ENCODE results near the gene MSANTD1. TPM values are rescaled to one million over a fixed set of nuclear protein-coding genes. Genes with fewer than 3 reads are reported as not detected.

Gene MSANTD1
- total and polyA plus RNA-seq, 9 donors, result 0.15 to 1.4 (median 0.87) TPM

DNA sequence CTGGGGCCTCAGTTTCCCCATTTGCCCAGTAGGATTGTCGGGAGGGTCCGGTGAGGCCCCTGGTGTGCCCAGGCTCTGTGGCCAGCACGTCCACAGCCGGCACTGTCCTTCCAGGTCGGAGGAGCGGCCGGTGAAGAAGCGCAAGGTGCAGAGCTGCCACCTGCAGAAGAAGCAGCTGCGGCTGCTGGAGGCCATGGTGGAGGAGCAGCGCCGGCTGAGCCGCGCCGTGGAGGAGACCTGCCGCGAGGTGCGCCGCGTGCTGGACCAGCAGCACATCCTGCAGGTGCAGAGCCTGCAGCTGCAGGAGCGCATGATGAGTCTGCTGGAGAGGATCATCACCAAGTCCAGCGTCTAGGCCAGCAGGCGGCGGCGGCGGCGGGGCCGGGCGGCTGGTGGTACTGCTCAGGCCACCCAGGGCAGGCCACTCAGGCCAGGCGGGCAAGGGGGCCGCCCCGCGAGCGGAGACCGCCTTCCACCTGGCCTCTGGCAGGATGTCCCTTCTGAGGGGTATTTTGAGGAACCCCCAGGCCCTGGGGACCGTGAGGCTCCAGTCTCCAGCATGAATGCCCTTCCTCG is 6.7 kb downstream of the MSANTD1 start:
- Histone ChIP-seq H3K4me1 (ENCODE audit: insufficient read depth) (peaks cover 1% of the 10 kb centered on the region), H3K4me3 (no peak overlapping the region), H3K9me3 (no peaks in the 10 kb centered on the region), H3K27me3 (no peaks in the 10 kb centered on the region), H3K27ac (no peak overlapping the region), H3K36me3 (no peaks in the 10 kb centered on the region)
- 93 to 97% (median 94%) methylated on average over 31 to 36 of the region's 36 CpGs for WGBS, 3 donors
- DNase-seq, result peak in 2 of 5 donors; percentile 12 to 17
- intact Hi-C loops (cut with DNase I), result no loop called here
- TF ChIP-seq, protein P1, sequence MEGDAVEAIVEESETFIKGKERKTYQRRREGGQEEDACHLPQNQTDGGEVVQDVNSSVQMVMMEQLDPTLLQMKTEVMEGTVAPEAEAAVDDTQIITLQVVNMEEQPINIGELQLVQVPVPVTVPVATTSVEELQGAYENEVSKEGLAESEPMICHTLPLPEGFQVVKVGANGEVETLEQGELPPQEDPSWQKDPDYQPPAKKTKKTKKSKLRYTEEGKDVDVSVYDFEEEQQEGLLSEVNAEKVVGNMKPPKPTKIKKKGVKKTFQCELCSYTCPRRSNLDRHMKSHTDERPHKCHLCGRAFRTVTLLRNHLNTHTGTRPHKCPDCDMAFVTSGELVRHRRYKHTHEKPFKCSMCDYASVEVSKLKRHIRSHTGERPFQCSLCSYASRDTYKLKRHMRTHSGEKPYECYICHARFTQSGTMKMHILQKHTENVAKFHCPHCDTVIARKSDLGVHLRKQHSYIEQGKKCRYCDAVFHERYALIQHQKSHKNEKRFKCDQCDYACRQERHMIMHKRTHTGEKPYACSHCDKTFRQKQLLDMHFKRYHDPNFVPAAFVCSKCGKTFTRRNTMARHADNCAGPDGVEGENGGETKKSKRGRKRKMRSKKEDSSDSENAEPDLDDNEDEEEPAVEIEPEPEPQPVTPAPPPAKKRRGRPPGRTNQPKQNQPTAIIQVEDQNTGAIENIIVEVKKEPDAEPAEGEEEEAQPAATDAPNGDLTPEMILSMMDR (IDR thresholded peaks at IDR 0.05), result no peak
- TF ChIP-seq POLR2A (IDR thresholded peaks at IDR 0.05) (no peak), EP300 (IDR thresholded peaks at IDR 0.05) (no peak)

DNA sequence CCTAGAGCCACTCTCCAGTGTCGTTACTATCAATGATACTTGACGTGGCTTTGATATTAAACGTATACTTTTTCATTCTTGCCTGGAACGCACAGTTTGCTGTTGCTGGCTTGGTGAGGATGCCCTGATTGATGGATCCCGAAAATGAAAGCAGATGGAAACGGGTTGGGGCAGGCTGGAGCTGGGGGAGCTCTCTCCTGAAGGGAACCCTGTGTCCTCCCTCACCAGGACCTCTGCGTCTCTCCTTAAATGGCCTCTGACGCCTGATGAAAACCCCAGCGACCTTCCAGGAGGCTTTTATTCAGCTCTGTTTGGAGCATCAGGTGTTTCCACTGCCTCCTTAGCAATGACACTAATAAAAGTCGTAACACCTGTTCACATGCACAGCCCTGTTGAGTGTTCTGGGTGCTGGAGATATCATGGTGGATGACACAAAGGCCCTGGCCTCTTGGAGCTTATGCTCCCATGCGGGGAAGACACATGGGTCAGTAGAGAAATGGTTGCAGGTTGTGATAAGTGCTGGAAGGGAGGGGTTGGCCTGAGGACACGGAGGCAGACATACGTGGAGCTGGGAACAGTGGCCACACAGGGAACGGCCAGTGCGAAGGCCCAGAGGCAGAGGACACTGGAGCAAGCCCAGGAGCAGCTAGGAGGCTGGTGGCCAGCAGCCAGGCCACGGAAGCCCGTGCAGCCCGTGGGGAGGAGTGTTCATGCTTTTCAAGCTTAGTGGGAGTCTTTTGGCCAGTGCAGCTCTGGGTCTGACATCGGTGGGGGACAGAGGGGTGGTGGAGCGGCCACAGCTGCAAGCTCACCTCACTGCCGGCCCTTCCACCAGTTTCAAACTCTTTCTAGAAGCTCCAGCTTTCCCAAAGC is 7.5 kb downstream of the MSANTD1 start:
- WGBS, 3 donors, result 80 to 89% (median 84%) methylated on average over 21 of the region's 21 CpGs
- no peaks in the 10 kb centered on the region for H3K36me3 ChIP-seq
- no peak for TF ChIP-seq EP300 (IDR thresholded peaks at IDR 0.05)
- TF ChIP-seq POLR2A (IDR thresholded peaks at IDR 0.05), result no peak
- TF ChIP-seq, protein P1 (IDR thresholded peaks at IDR 0.05), result no peak
- peaks cover 1% of the 10 kb centered on the region for H3K4me1 ChIP-seq (ENCODE audit: insufficient read depth)
- intact Hi-C loops (cut with DNase I), result no loop called here
- no peaks in the 10 kb centered on the region for H3K27me3 ChIP-seq
- H3K27ac ChIP-seq, result no peak overlapping the region
- no peak overlapping the region for H3K4me3 ChIP-seq
- DNase-seq, result no peak
- no peaks in the 10 kb centered on the region for H3K9me3 ChIP-seq

DNA sequence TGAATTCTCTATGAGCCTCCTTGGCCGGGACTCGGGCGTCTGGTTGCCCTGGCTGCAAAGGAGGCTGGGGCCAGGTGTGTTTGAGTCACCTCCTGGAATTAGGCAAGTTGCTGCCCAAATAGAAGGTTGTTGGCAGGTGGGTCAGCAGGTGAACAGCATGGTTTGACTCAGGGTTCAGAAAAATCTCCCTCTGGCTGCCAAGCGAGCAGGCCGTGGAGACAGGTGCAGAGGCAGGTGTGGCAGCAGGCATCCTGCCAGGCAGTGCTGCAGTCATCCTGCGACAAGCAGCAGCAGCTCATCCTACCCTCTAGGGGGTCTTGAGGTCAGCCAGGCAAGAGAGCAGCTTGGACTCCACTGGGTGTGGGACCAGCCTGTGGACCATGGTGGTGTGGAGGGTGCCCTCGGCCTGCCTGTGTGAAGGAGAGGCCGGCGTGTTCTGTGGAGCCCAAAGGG is 8.2 kb downstream of the MSANTD1 start:
- Histone ChIP-seq H3K27ac (no peak overlapping the region), H3K4me3 (no peak overlapping the region), H3K9me3 (no peaks in the 10 kb centered on the region), H3K36me3 (no peaks in the 10 kb centered on the region), H3K27me3 (no peaks in the 10 kb centered on the region), H3K4me1 (ENCODE audit: insufficient read depth) (peaks cover 1% of the 10 kb centered on the region)
- intact Hi-C loops (cut with DNase I), result no loop called here
- TF ChIP-seq POLR2A (IDR thresholded peaks at IDR 0.05), result no peak
- TF ChIP-seq, protein P1 (IDR thresholded peaks at IDR 0.05), result no peak
- TF ChIP-seq EP300 (IDR thresholded peaks at IDR 0.05), result no peak
- no peak for DNase-seq
- WGBS, 3 donors, result 88 to 94% (median 88%) methylated on average over 9 of the region's 9 CpGs

DNA sequence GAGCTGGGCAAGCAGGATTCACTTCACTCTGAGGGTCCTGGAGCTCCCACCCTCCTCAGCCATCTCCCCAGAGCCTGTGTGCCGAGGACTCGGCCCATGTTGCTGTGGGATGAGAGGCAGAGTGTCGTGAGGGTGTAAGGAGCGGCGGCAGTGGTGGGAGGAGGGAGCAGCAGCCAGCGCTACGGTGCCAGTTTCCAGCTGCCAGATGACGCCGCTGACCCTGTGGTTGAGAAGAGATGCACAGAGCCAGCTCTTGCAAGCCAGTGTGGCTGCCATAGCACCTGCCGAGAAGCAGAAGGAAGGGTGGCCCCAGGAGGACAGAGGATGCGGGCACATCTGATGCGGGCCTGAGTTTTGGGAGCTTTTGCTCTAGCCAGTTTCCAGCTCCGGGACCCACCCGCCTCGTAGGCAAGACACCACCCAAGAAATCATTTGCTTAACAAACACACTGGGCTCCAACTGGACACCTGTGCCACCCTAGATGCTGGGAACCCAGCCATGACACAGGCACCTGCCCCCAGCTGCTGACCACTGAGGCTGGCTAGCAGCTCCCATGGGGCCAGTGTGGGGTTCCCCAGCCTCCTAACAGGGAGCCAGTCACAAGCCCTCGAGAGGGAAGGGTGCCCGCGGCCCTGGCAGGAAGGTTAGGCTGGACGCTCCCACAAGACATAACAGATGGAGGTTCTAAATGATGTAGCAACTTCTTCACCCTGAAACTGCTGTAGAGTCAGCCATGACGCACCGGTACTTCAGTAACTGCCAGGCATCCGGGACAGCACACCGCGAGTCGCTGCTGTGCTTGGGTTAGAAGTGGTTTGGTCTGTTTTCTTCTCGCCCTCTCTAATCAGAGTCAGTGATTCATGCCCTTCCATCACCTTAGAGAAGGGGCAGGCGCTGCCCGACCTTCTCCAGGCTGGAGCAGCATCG is 8.9 kb downstream of the MSANTD1 start:
- H3K4me1 ChIP-seq (ENCODE audit: insufficient read depth), result peaks cover 1% of the 10 kb centered on the region
- intact Hi-C loops (cut with DNase I), result no loop called here

More for the DNA sequence above, 8.9 kb downstream of the MSANTD1 start:
- no peak for DNase-seq
- H3K36me3 ChIP-seq, result no peaks in the 10 kb centered on the region
- no peak overlapping the region for H3K27ac ChIP-seq
- H3K9me3 ChIP-seq, result no peaks in the 10 kb centered on the region
- H3K27me3 ChIP-seq, result no peaks in the 10 kb centered on the region
- 85 to 93% (median 92%) methylated on average over 29 of the region's 29 CpGs for WGBS, 3 donors
- TF ChIP-seq, protein P1 (IDR thresholded peaks at IDR 0.05), result no peak
- TF ChIP-seq EP300 (IDR thresholded peaks at IDR 0.05) (no peak), POLR2A (IDR thresholded peaks at IDR 0.05) (no peak)
- H3K4me3 ChIP-seq, result no peak overlapping the region

All from ovary (tissue), 9 donors.